AG20443 (cell line): ENCODE data around the gene ALG6.
A peak's percentile ranks its signal among the peaks of the same experiment; 100 is the strongest.
"Not testable (repeated sequence)": the region's sequence is repeated elsewhere in the genome, so short reads cannot be mapped to it uniquely, and the experiment has no call there.

Experiments
- DNase-seq: peaks from one replicate; pipeline ENCODE4 v3.0.0; 2012; ENCODE audit warnings: low spot score, mixed read lengths

Gene ALG6

GRCh38 chr1:63328781-63329180, 38.6 kb upstream of the ALG6 start:
- DNase-seq = no peak

- no peak for DNase-seq
These were observed 37.7 kb upstream of the ALG6 start for GRCh38 chr1:63329621-63330330.

- DNase-seq = no peak
These were observed 37.0 kb upstream of the ALG6 start for GRCh38 chr1:63330331-63330916.

GRCh38 chr1:63342402-63342801, 25.0 kb upstream of the ALG6 start:
- no peak for DNase-seq

GRCh38 chr1:63343922-63344321, 23.5 kb upstream of the ALG6 start:
- DNase-seq = no peak

GRCh38 chr1:63350320-63350719, 17.1 kb upstream of the ALG6 start:
- DNase-seq = no peak

GRCh38 chr1:63352736-63353135, 14.7 kb upstream of the ALG6 start:
- no peak for DNase-seq

- DNase-seq = not testable (repeated sequence)
These were observed 11.2 kb upstream of the ALG6 start for GRCh38 chr1:63356234-63356633.

- no peak for DNase-seq
These were observed 7.9 kb upstream of the ALG6 start for GRCh38 chr1:63359561-63359960.

- DNase-seq = no peak
These were observed 5.4 kb upstream of the ALG6 start for GRCh38 chr1:63362073-63362472.

GRCh38 chr1:63362578-63362977, 4.8 kb upstream of the ALG6 start:
- DNase-seq = no peak

- DNase-seq = no peak
These were observed 4.4 kb upstream of the ALG6 start for GRCh38 chr1:63363014-63363413.

GRCh38 chr1:63366908-63367214, 566 bp upstream of the ALG6 start:
- DNase-seq = no peak

GRCh38 chr1:63368131-63368530, 704 bp downstream of the ALG6 start:
- DNase-seq = peak; percentile 12

GRCh38 chr1:63379583-63379982, 12.2 kb downstream of the ALG6 start:
- no peak for DNase-seq

GRCh38 chr1:63381741-63382140, 14.3 kb downstream of the ALG6 start:
- DNase-seq = no peak

GRCh38 chr1:63401945-63402344, 34.5 kb downstream of the ALG6 start:
- no peak for DNase-seq

GRCh38 chr1:63403386-63403785, 36.0 kb downstream of the ALG6 start:
- no peak for DNase-seq

- no peak for DNase-seq
These were observed 37.6 kb downstream of the ALG6 start for GRCh38 chr1:63405021-63405420.

- no peak for DNase-seq
These were observed 38.6 kb downstream of the ALG6 start for GRCh38 chr1:63405987-63406386.

- no peak for DNase-seq
These were observed 39.6 kb downstream of the ALG6 start for GRCh38 chr1:63407002-63407401.

GRCh38 chr1:63408331-63408730, 40.9 kb downstream of the ALG6 start:
- no peak for DNase-seq

- no peak for DNase-seq
These were observed 43.6 kb downstream of the ALG6 start for GRCh38 chr1:63411066-63411465.

- DNase-seq = no peak
These were observed 46.0 kb downstream of the ALG6 start for GRCh38 chr1:63413394-63413793.
